ENCODE measurements around the gene RAD51B.

Gene RAD51B

DNA sequence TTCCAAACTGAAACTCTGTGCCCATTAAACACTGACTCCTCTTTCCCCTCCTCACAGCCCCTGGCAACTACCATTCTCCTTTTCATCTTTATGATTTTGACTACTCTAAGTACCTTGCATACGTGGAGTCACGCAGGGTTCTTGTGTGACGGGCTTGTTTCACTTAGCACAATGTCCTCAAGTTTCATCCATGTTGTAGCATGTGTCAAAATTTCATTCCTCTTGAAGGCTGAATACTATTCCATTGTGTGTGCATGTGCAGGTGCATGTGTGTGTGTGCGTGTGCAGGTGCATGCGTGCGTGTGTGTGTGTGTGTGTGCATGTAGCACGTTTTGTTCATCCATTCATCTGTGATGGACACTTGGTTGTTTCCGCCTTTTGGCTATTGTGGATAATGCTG lies 867.1 kb downstream of the RAD51B start:
- TF ChIP-seq, protein P1, sequence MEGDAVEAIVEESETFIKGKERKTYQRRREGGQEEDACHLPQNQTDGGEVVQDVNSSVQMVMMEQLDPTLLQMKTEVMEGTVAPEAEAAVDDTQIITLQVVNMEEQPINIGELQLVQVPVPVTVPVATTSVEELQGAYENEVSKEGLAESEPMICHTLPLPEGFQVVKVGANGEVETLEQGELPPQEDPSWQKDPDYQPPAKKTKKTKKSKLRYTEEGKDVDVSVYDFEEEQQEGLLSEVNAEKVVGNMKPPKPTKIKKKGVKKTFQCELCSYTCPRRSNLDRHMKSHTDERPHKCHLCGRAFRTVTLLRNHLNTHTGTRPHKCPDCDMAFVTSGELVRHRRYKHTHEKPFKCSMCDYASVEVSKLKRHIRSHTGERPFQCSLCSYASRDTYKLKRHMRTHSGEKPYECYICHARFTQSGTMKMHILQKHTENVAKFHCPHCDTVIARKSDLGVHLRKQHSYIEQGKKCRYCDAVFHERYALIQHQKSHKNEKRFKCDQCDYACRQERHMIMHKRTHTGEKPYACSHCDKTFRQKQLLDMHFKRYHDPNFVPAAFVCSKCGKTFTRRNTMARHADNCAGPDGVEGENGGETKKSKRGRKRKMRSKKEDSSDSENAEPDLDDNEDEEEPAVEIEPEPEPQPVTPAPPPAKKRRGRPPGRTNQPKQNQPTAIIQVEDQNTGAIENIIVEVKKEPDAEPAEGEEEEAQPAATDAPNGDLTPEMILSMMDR (IDR thresholded peaks at IDR 0.05; ENCODE audit: low read depth, low read length, missing control alignments): no peak
- Histone ChIP-seq H3K27ac (no peak overlapping the region), H3K27me3 (replicated peaks) (no peaks in the 10 kb centered on the region), H3K36me3 (replicated peaks) (no peaks in the 10 kb centered on the region), H3K4me3 (ENCODE audit: low read depth, low read length) (no peak overlapping the region)
- in situ Hi-C loops (cut with HindIII; ENCODE audit: low pct_ligation_motif_present, low sequenced_read_pairs): no loop called here
- no peak for DNase-seq

DNA sequence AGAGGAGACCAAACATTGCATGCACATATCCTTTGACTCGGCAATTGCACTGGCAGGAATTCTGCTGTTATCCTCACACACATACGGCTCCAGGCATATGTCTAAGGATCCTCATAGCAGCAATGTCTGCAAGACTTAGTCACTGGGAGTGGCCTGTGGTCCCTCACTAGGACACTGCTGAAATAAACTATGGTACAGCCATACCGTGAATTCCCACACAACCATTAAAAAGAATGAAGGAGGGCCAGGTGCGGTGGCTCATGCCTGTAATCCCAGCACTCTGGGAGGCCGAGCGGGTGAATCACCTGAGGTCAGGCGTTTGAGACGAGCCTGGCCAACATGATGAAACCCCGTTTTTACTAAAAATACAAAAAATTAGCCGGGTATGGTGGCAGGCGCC lies 868.2 kb downstream of the RAD51B start:
- no peaks in the 10 kb centered on the region for H3K36me3 ChIP-seq (replicated peaks)
- in situ Hi-C loops (cut with HindIII; ENCODE audit: low pct_ligation_motif_present, low sequenced_read_pairs): no loop called here
- H3K4me3 ChIP-seq (ENCODE audit: low read depth, low read length): no peak overlapping the region
- H3K27me3 ChIP-seq (replicated peaks): no peaks in the 10 kb centered on the region
- TF ChIP-seq, protein P1 (IDR thresholded peaks at IDR 0.05; ENCODE audit: low read depth, low read length, missing control alignments): no peak
- H3K27ac ChIP-seq: peak overlapping the region; percentile 6
- peak; percentile 82 for DNase-seq

DNA sequence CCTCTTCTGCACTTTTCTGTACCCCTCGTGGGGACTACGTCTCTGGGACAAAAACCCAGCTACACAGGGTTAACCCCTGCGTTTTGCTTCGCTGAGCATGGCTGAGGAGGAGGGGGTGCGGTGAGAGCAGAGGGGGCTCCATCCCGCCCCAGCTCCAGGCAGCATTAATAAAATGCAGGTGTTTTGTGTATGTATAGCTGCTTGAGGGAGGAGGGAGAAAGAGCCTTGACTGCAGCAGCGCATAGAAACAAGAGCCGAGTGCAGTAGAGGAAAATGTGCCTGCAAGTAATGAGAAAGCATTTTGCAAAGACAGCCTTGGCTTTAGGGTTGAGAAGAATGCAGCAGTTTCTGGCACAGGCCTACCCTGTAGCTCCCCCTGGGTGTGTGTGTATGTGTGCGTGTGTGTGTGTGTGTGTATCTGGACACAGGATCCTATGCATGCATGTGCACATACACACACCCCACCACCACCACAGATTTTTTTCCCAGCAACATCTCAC lies 869.3 kb downstream of the RAD51B start:
- no peak overlapping the region for H3K27ac ChIP-seq
- no peaks in the 10 kb centered on the region for H3K27me3 ChIP-seq (replicated peaks)
- TF ChIP-seq, protein P1 (IDR thresholded peaks at IDR 0.05; ENCODE audit: low read depth, low read length, missing control alignments): peak; percentile 32
- no peaks in the 10 kb centered on the region for H3K36me3 ChIP-seq (replicated peaks)
- in situ Hi-C loops (cut with HindIII; ENCODE audit: low pct_ligation_motif_present, low sequenced_read_pairs): no loop called here
- peak; percentile 52 for DNase-seq
- H3K4me3 ChIP-seq (ENCODE audit: low read depth, low read length): no peak overlapping the region

DNA sequence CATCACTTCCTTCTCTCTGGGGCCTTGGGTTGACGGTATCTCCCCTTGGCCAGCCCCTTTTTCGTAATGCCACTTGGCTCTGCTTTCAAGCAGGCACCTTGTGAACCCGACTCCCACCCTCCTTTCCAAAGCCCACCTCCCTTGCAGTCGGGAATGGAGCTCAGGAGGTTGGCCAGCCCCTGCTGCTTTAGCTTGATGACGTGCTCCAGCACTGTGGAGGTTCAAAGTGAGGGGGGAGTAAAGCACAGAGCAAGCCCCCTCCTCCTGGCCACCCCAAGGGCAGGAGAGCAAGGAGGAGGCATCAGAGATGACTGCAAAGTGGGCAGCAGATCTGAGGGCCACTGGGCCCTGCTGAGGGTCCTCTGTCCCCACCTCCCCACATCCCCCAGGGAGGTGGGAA lies 869.9 kb downstream of the RAD51B start:
- TF ChIP-seq, protein P1 (IDR thresholded peaks at IDR 0.05; ENCODE audit: low read depth, low read length, missing control alignments): no peak
- Histone ChIP-seq H3K36me3 (replicated peaks) (no peaks in the 10 kb centered on the region), H3K27ac (no peak overlapping the region), H3K27me3 (replicated peaks) (no peaks in the 10 kb centered on the region), H3K4me3 (ENCODE audit: low read depth, low read length) (no peak overlapping the region)
- in situ Hi-C loops (cut with HindIII; ENCODE audit: low pct_ligation_motif_present, low sequenced_read_pairs): no loop called here
- no peak for DNase-seq

DNA sequence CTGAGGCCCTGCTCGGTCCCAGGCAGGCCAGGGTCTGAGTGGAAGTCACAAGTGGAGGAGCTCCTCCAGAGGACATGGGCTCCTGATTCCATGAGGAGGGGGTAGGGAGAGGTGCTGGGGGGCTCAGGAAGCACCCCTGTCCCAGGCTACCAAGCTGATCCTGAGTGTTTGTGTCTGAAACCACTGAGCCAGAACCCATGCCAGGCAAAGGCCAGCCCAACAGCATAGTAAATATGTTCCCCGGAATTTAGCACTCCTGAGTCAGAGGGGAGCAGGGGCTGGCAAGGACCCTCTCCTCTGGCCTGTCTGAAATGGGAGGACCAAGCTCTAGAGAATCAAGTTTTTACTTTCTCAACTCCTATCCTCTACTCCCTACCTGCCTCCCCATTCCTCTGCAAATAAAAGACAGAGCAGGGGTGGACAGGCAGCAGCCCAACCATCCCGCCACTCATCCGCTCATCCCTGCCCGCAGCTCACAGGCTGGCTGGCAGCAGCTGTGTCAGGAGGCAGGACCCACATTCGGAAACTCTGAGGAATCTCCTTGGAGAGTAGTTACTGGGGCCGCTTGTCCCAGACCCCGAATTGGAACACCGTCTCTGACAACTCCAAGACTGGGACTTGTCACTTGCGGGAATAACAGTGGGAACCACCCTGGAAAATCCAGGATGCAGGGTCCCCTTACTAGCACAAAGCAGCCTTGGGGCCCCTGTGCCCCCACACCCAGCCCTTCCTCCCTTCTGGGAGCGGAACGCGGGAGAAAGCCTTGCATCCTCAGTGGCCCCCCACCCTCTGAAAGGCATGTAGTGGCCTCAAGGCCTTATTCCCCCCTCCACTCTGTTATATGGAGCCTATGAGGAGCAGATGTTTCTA lies 870.7 kb downstream of the RAD51B start:
- no peak overlapping the region for H3K27ac ChIP-seq
- H3K4me3 ChIP-seq (ENCODE audit: low read depth, low read length): no peak overlapping the region
- no peak for DNase-seq
- TF ChIP-seq, protein P1 (IDR thresholded peaks at IDR 0.05; ENCODE audit: low read depth, low read length, missing control alignments): no peak
- in situ Hi-C loops (cut with HindIII; ENCODE audit: low pct_ligation_motif_present, low sequenced_read_pairs): no loop called here
- H3K36me3 ChIP-seq (replicated peaks): no peaks in the 10 kb centered on the region
- no peaks in the 10 kb centered on the region for H3K27me3 ChIP-seq (replicated peaks)
